ENCODE results near the gene COQ2. TPM values are rescaled to one million over a fixed set of nuclear protein-coding genes. Genes with fewer than 3 reads are reported as not detected.
"Not testable (repeated sequence)": the region's sequence is repeated elsewhere in the genome, so short reads cannot be mapped to it uniquely, and the experiment has no call there.

Gene COQ2
- total RNA-seq, 2 donors from 2014 or later: 18.9 to 23.3 TPM

- peak; percentile 20 for ATAC-seq
- DNase-seq; intact Hi-C loops (cut with DNase I, micrococcal nuclease): not testable (repeated sequence)
Observed at GRCh38 chr4:83290059-83290774, 5.6 kb upstream of the COQ2 start.

GRCh38 chr4:83288381-83288780 lies 3.8 kb upstream of the COQ2 start:
- not testable (repeated sequence) for DNase-seq, ATAC-seq
- intact Hi-C loops (cut with DNase I, micrococcal nuclease): loop anchor here in 1 of 2 donors (10.0 kb wide), 1 partner anchor 824 kb away; no protein-coding TSS in a partner anchor

- ATAC-seq: peak; percentile 42
- intact Hi-C loops (cut with DNase I, micrococcal nuclease): loop anchor here in 1 of 2 donors (10.0 kb wide), 1 partner anchor 820 kb away; no protein-coding TSS in a partner anchor
- DNase-seq: peak in 1 of 2 donors; percentile 33
Observed at GRCh38 chr4:83285055-83285407, 433 bp upstream of the COQ2 start.

GRCh38 chr4:83283181-83283580 lies 1.4 kb downstream of the COQ2 start:
- DNase-seq (no peak), ATAC-seq (no peak)
- intact Hi-C loops (cut with DNase I, micrococcal nuclease): loop anchor here in 1 of 2 donors (10.0 kb wide), 1 partner anchor 818 kb away; no protein-coding TSS in a partner anchor

GRCh38 chr4:83282049-83282535 lies 2.5 kb downstream of the COQ2 start:
- ATAC-seq: no peak
- peak in 1 of 2 donors; percentile 61 for DNase-seq
- intact Hi-C loops (cut with DNase I, micrococcal nuclease): loop anchor here in 1 of 2 donors (10.0 kb wide), 1 partner anchor 817 kb away; no protein-coding TSS in a partner anchor

GRCh38 chr4:83281307-83281706 lies 3.3 kb downstream of the COQ2 start:
- ATAC-seq (no peak), DNase-seq (no peak)
- intact Hi-C loops (cut with DNase I, micrococcal nuclease): loop anchor here in 1 of 2 donors (10.0 kb wide), 1 partner anchor 817 kb away; no protein-coding TSS in a partner anchor

- no peak for DNase-seq
- intact Hi-C loops (cut with DNase I, micrococcal nuclease): no loop called here
- ATAC-seq: no peak
Observed at GRCh38 chr4:83276299-83277040, 8.1 kb downstream of the COQ2 start.

- DNase-seq; ATAC-seq; intact Hi-C loops (cut with DNase I, micrococcal nuclease): not testable (repeated sequence)
Observed at GRCh38 chr4:83273926-83274325, 10.7 kb downstream of the COQ2 start.

- DNase-seq: no peak
- intact Hi-C loops (cut with DNase I, micrococcal nuclease): no loop called here
- no peak for ATAC-seq
Observed at GRCh38 chr4:83272900-83273299, 11.7 kb downstream of the COQ2 start.

GRCh38 chr4:83269256-83269655 lies 15.3 kb downstream of the COQ2 start:
- intact Hi-C loops (cut with DNase I, micrococcal nuclease): no loop called here
- DNase-seq (no peak), ATAC-seq (no peak)

- no peak for DNase-seq
- ATAC-seq: no peak
- intact Hi-C loops (cut with DNase I, micrococcal nuclease): no loop called here
Observed at GRCh38 chr4:83268491-83268890, 16.1 kb downstream of the COQ2 start.

- ATAC-seq (no peak), DNase-seq (no peak)
- intact Hi-C loops (cut with DNase I, micrococcal nuclease): no loop called here
Observed at GRCh38 chr4:83267830-83268475, 16.6 kb downstream of the COQ2 start.

- intact Hi-C loops (cut with DNase I, micrococcal nuclease): no loop called here
- ATAC-seq (no peak), DNase-seq (no peak)
Observed at GRCh38 chr4:83267121-83267829, 17.3 kb downstream of the COQ2 start.

GRCh38 chr4:83266689-83267088 lies 17.9 kb downstream of the COQ2 start:
- intact Hi-C loops (cut with DNase I, micrococcal nuclease): no loop called here
- ATAC-seq: no peak
- no peak for DNase-seq

GRCh38 chr4:83263106-83263505 lies 21.5 kb downstream of the COQ2 start:
- ATAC-seq (no peak), DNase-seq (no peak)
- intact Hi-C loops (cut with DNase I, micrococcal nuclease): no loop called here

- peak; percentile 44 for ATAC-seq
- intact Hi-C loops (cut with DNase I, micrococcal nuclease): no loop called here
Observed at GRCh38 chr4:83262682-83263081, 21.9 kb downstream of the COQ2 start.

GRCh38 chr4:83261307-83261706 lies 23.3 kb downstream of the COQ2 start:
- DNase-seq: peak; percentile 59 to 83
- intact Hi-C loops (cut with DNase I, micrococcal nuclease): no loop called here
- peak; percentile 87 for ATAC-seq

More at GRCh38 chr4:83262682-83263081, 21.9 kb downstream of the COQ2 start:
- no peak for DNase-seq

GRCh38 chr4:83259586-83259985 lies 25.0 kb downstream of the COQ2 start:
- intact Hi-C loops (cut with DNase I, micrococcal nuclease): no loop called here
- ATAC-seq (no peak), DNase-seq (no peak)

- DNase-seq (no peak), ATAC-seq (no peak)
- intact Hi-C loops (cut with DNase I, micrococcal nuclease): no loop called here
Observed at GRCh38 chr4:83258461-83258860, 26.1 kb downstream of the COQ2 start.
